Measurements from ENCODE around the gene CDC40.

Gene CDC40

DNA sequence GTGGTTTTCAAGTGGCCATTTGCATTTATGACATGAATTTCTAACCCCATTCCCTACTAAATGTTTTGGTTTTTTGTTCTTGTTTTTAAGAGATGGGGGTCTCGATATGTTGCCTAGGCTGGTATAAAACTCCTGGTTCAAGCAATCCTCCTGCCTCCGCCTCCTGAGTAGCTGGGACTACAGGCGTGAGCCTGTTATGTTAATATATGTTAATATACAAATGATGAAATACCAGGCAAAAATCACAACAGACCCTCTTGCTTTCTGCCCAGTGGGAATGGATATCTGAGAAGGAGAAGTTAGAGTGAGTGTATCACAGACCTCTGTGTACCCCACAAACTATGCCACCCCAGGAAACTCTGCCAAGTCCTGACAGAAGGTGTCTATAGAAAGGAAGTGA, 66.2 kb downstream of the CDC40 start:
- H3K27ac ChIP-seq (ENCODE audit: low read length) = no peak overlapping the region
- H3K4me3 ChIP-seq (ENCODE audit: low read depth in 1 of 2, low read length in 2 of 2) = no peak overlapping the region
- no peaks in the 10 kb centered on the region for H3K9me3 ChIP-seq (ENCODE audit: insufficient read depth, low read length, severe bottlenecking)
- no peak overlapping the region for H3K9ac ChIP-seq (ENCODE audit: low read depth, low read length)
- no peaks in the 10 kb centered on the region for H3K79me2 ChIP-seq (ENCODE audit: insufficient read depth, low read length)
- H3K27me3 ChIP-seq (ENCODE audit: insufficient read depth, low read length, poor library complexity) = no peaks in the 10 kb centered on the region
- H3K36me3 ChIP-seq (ENCODE audit: insufficient read depth, low read length) = no peaks in the 10 kb centered on the region
- DNase-seq = no peak
- TF ChIP-seq, protein P1, sequence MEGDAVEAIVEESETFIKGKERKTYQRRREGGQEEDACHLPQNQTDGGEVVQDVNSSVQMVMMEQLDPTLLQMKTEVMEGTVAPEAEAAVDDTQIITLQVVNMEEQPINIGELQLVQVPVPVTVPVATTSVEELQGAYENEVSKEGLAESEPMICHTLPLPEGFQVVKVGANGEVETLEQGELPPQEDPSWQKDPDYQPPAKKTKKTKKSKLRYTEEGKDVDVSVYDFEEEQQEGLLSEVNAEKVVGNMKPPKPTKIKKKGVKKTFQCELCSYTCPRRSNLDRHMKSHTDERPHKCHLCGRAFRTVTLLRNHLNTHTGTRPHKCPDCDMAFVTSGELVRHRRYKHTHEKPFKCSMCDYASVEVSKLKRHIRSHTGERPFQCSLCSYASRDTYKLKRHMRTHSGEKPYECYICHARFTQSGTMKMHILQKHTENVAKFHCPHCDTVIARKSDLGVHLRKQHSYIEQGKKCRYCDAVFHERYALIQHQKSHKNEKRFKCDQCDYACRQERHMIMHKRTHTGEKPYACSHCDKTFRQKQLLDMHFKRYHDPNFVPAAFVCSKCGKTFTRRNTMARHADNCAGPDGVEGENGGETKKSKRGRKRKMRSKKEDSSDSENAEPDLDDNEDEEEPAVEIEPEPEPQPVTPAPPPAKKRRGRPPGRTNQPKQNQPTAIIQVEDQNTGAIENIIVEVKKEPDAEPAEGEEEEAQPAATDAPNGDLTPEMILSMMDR (IDR thresholded peaks at IDR 0.05; ENCODE audit: borderline replicate concordance, extremely low read depth, low read length, poor library complexity, severe bottlenecking) = no peak
- TF ChIP-seq EZH2 (IDR thresholded peaks at IDR 0.05; ENCODE audit: borderline replicate concordance, low read depth, low read length, severe bottlenecking) = no peak
- no peak overlapping the region for H2AFZ ChIP-seq (ENCODE audit: low read depth, low read length)
- ATAC-seq (ENCODE audit: insufficient read depth, low read depth) = no peak
- H3K4me2 ChIP-seq (ENCODE audit: insufficient read depth, low read length) = no peak overlapping the region
- H4K20me1 ChIP-seq (ENCODE audit: insufficient read depth, low read length) = no peaks in the 10 kb centered on the region
- H3K4me1 ChIP-seq (ENCODE audit: insufficient read depth, low read length) = no peaks in the 10 kb centered on the region

DNA sequence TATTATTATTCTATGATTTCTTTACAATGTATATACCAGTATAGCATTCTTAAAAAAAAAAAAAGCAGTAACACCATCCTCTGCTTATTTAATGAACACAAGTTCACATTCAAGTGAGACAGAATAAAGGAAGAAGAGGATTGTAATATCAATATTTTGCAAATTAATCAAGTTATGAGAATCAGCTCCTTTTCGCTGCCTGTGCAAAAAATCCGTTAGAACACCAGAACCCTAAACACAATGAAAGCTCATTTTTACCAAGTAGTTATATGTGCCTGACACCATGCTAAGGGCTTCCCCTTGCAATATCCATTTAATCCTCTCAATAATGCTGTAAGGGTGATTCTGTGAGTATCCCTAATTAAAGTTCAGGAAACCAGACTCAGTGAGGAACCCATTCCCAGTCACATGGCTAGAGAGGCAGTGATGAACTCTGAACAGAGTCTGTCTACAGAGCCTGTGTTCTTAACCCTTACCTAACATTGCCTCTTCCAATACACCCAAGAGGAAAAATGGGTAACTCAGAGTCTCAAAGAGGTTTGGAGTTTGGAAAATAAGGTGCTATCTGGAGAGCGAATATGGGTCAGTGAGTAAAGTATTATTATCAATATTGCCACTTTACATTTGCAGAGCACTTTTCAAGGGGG, 66.8 kb downstream of the CDC40 start:
- Histone ChIP-seq H3K4me2 (ENCODE audit: insufficient read depth, low read length) (no peak overlapping the region), H3K27ac (ENCODE audit: low read length) (no peak overlapping the region)

DNA sequence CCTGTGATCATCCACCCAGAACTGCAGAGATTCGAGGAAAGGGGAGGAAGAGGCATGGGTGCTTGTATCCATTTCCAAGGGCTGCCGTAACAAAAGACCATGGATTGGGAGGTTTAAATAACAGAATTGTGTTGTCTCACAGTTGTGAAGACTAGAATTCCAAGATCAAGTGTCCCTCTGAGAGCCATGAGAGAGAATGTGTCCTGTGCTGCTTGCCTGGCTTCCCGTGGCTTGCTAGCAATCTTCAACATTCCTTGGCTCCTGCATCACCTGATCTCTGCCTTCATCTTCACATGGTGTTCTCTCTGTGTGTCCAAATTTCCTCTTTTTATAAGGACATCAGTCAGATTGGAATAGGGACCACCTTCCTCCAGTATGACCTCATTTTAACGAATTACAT, 69.8 kb downstream of the CDC40 start:
- Histone ChIP-seq H3K9me3 (ENCODE audit: insufficient read depth, low read length, severe bottlenecking) (no peaks in the 10 kb centered on the region), H4K20me1 (ENCODE audit: insufficient read depth, low read length) (no peaks in the 10 kb centered on the region), H2AFZ (ENCODE audit: low read depth, low read length) (no peak overlapping the region), H3K4me3 (ENCODE audit: low read depth in 1 of 2, low read length in 2 of 2) (no peak overlapping the region), H3K9ac (ENCODE audit: low read depth, low read length) (no peak overlapping the region), H3K27ac (ENCODE audit: low read length) (no peak overlapping the region), H3K4me1 (ENCODE audit: insufficient read depth, low read length) (no peaks in the 10 kb centered on the region), H3K79me2 (ENCODE audit: insufficient read depth, low read length) (no peaks in the 10 kb centered on the region), H3K4me2 (ENCODE audit: insufficient read depth, low read length) (no peak overlapping the region), H3K27me3 (ENCODE audit: insufficient read depth, low read length, poor library complexity) (no peaks in the 10 kb centered on the region), H3K36me3 (ENCODE audit: insufficient read depth, low read length) (no peaks in the 10 kb centered on the region)
- TF ChIP-seq, protein P1 (IDR thresholded peaks at IDR 0.05; ENCODE audit: borderline replicate concordance, extremely low read depth, low read length, poor library complexity, severe bottlenecking) = no peak
- TF ChIP-seq EZH2 (IDR thresholded peaks at IDR 0.05; ENCODE audit: borderline replicate concordance, low read depth, low read length, severe bottlenecking) = no peak
- ATAC-seq (ENCODE audit: insufficient read depth, low read depth) (no peak), DNase-seq (no peak)

More for the DNA sequence above, 66.8 kb downstream of the CDC40 start:
- Histone ChIP-seq H3K4me3 (ENCODE audit: low read depth in 1 of 2, low read length in 2 of 2) (no peak overlapping the region), H3K36me3 (ENCODE audit: insufficient read depth, low read length) (no peaks in the 10 kb centered on the region), H3K4me1 (ENCODE audit: insufficient read depth, low read length) (no peaks in the 10 kb centered on the region), H3K79me2 (ENCODE audit: insufficient read depth, low read length) (no peaks in the 10 kb centered on the region), H3K9me3 (ENCODE audit: insufficient read depth, low read length, severe bottlenecking) (no peaks in the 10 kb centered on the region), H3K27me3 (ENCODE audit: insufficient read depth, low read length, poor library complexity) (no peaks in the 10 kb centered on the region), H4K20me1 (ENCODE audit: insufficient read depth, low read length) (no peaks in the 10 kb centered on the region), H2AFZ (ENCODE audit: low read depth, low read length) (no peak overlapping the region), H3K9ac (ENCODE audit: low read depth, low read length) (no peak overlapping the region)
- ATAC-seq (ENCODE audit: insufficient read depth, low read depth) (no peak), DNase-seq (no peak)
- TF ChIP-seq EZH2 (IDR thresholded peaks at IDR 0.05; ENCODE audit: borderline replicate concordance, low read depth, low read length, severe bottlenecking) = no peak
- TF ChIP-seq, protein P1 (IDR thresholded peaks at IDR 0.05; ENCODE audit: borderline replicate concordance, extremely low read depth, low read length, poor library complexity, severe bottlenecking) = no peak

All from DND-41 (cell line).